ENCODE results near the gene TRAF3.

- no peak for TF ChIP-seq POLR2AphosphoS5 (IDR thresholded peaks at IDR 0.05; ENCODE audit: low read depth, low read length)
- no peak for TF ChIP-seq REST (IDR thresholded peaks at IDR 0.05; ENCODE audit: insufficient read depth in 1 of 2, low read depth in 2 of 2, low read length in 2 of 2)
- no peak for TF ChIP-seq TAF1 (IDR thresholded peaks at IDR 0.05; ENCODE audit: borderline replicate concordance, insufficient read depth, low read length)
- TF ChIP-seq SIN3A (IDR thresholded peaks at IDR 0.05; ENCODE audit: borderline replicate concordance, insufficient read depth, low read length), result no peak
Observed at GRCh38 chr14:102819176-102819628, 42.0 kb downstream of the TRAF3 start.
